Fibroblast of villous mesenchyme (primary cell): Measurements from ENCODE around the gene OR10A5. TPM values are rescaled to one million over a fixed set of nuclear protein-coding genes. Genes with fewer than 3 reads are reported as not detected.
"Not testable (repeated sequence)": the region's sequence is repeated elsewhere in the genome, so short reads cannot be mapped to it uniquely, and the experiment has no call there.

Source experiments
- DNase-seq: peaks from one replicate; pipeline ENCODE4 v3.0.0-alpha.2; 2010; ENCODE audit warnings: low read depth
- H3K4me3 ChIP-seq: 2 replicates; pipeline ENCODE4 v1.5.1; 2011; ENCODE audit warnings: low read depth, mild to moderate bottlenecking, low read length
- total RNA-seq: library from RNA; depleted of rRNA; stranded (reverse); fragments of >200 nt; gene quantifications from 2 replicates; pipeline ENCODE4 v1.2.3, GENCODE V29; 2012
- TF ChIP-seq, protein P1 (sequence below): IDR thresholded peaks from 2 replicates; pipeline ENCODE4 v1.5.1; 2012; ENCODE audit warnings: low read depth, mild to moderate bottlenecking, low read length; ENCODE audit not compliant: insufficient read depth

Gene OR10A5
- total RNA-seq, 1 donor: not detected

GRCh38 chr11:6843670-6844069 lies 1.8 kb upstream of the OR10A5 start:
- DNase-seq: no peak
- TF ChIP-seq, protein P1, sequence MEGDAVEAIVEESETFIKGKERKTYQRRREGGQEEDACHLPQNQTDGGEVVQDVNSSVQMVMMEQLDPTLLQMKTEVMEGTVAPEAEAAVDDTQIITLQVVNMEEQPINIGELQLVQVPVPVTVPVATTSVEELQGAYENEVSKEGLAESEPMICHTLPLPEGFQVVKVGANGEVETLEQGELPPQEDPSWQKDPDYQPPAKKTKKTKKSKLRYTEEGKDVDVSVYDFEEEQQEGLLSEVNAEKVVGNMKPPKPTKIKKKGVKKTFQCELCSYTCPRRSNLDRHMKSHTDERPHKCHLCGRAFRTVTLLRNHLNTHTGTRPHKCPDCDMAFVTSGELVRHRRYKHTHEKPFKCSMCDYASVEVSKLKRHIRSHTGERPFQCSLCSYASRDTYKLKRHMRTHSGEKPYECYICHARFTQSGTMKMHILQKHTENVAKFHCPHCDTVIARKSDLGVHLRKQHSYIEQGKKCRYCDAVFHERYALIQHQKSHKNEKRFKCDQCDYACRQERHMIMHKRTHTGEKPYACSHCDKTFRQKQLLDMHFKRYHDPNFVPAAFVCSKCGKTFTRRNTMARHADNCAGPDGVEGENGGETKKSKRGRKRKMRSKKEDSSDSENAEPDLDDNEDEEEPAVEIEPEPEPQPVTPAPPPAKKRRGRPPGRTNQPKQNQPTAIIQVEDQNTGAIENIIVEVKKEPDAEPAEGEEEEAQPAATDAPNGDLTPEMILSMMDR: no peak
- H3K4me3 ChIP-seq: no peak overlapping the region

GRCh38 chr11:6844356-6844755 lies 1.1 kb upstream of the OR10A5 start:
- DNase-seq: no peak
- TF ChIP-seq, protein P1: no peak
- H3K4me3 ChIP-seq: no peak overlapping the region

- no peak overlapping the region for H3K4me3 ChIP-seq
- TF ChIP-seq, protein P1: no peak
- DNase-seq: no peak
These were observed 5.0 kb downstream of the OR10A5 start for GRCh38 chr11:6850526-6850925.

DNA sequence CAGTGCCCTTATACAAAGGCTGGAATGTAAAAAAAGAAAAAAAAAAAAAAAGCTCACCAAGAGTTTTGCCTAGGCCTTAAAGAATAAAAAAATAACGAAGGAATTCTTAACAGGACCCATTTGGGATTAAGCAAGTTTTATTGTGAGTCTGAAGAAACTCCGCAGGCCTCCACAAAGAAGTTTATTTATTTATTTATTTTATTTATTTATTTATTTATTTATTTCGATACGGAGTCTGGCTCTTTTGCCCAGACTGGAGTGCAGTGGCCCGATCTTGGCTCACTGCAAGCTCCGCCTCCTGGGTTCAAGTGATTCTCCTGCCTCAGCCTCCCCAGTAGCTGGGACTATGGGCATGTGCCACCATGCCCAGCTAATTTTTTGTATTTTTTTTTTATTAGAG lies 9.3 kb downstream of the OR10A5 start:
- DNase-seq, H3K4me3 ChIP-seq: not testable (repeated sequence)

GRCh38 chr11:6855971-6856541 lies 10.6 kb downstream of the OR10A5 start:
- TF ChIP-seq, protein P1: no peak
- DNase-seq: peak; percentile 31
- H3K4me3 ChIP-seq: no peak overlapping the region

DNA sequence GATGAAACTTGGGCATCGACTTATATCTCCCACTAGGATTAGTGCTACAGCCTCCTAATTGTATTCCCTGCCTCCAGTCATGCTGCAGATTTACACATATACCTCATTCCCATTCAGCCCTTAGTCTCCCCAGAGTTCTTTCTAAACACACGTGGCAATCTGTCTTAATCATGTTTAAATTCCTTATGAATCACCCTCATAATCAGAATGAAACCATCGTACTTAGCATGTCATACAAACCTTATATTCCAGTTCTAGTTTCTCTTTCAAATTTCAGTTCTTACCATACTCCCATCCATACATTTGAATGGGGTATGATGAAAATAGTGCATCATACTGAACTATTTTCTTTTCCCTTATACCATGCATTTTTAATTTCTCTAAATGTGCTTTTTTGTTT lies 11.4 kb downstream of the OR10A5 start:
- TF ChIP-seq, protein P1: no peak
- H3K4me3 ChIP-seq: no peak overlapping the region
- peak; percentile 15 for DNase-seq

- no peak for DNase-seq
- TF ChIP-seq, protein P1: no peak
- H3K4me3 ChIP-seq: no peak within 1 kb of the TSS
These were observed 17.5 kb downstream of the OR10A5 start, which contains the start of gene OR10A2 for GRCh38 chr11:6862961-6863360. Gene OR10A2 (plus strand): TSS chr11:6863057. CDS start chr11:6869755, 6,698 bp downstream.
